Erythroblast (primary cell): ENCODE data around the gene CD300H.

Experiments used
- GATA1 ChIP-seq: IDR thresholded peaks from 2 replicates; pipeline ENCODE4 v1.6.1; 2011; ENCODE audit warnings: low read depth, mild to moderate bottlenecking, control low read depth, low read length, moderate library complexity
- POLR2A ChIP-seq: IDR thresholded peaks from 2 replicates; pipeline ENCODE4 v1.6.1; 2011; ENCODE audit warnings: mild to moderate bottlenecking, low read length

DNA sequence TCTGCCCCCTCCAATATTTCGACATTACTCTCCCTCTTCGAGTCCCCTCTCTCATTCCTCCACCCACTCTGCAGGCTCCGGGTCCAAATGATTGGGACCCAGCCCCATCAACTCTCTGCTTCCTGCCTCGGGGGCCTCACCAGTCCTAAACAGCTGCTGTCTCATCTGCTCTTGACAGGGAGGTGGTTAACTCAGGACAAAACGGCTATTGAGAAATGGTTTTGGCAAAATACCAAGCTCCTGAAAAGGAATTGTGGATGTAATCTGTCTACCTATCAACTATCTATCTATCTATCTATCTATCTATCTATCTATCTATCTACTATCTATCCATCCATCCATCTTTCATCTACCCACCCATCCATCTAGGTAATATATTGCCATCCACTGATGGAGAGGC, 2.2 kb downstream of the CD300H start:
- TF ChIP-seq POLR2A (no peak), GATA1 (no peak)
